K562 (cell line): ENCODE results near the gene PET100. TPM values are rescaled to one million over a fixed set of nuclear protein-coding genes. Genes with fewer than 3 reads are reported as not detected.

Source experiments
- E2F5 ChIP-seq: sonication (generic); formaldehyde crosslinking; IDR thresholded peaks from 2 replicates; pipeline ENCODE4 v1.8.0; 2022; ENCODE audit warnings: mild to moderate bottlenecking, missing genetic modification reagents
- HIVEP1 ChIP-seq: fragments of 250-450 bp; sonication (Bioruptor Pico); IDR thresholded peaks from 2 replicates; pipeline ENCODE4 v1.4.0; 2020; ENCODE audit warnings: mild to moderate bottlenecking
- IRF9 ChIP-seq: fragments of 450-650 bp; IDR thresholded peaks from 2 replicates; pipeline ENCODE4 v1.6.1; 2016; ENCODE audit warnings: missing biosample characterization, missing genetic modification characterization
- KLF6 ChIP-seq: fragments of 250-450 bp; sonication (Bioruptor Pico); IDR thresholded peaks from 2 replicates; pipeline ENCODE4 v1.4.0; 2020; ENCODE audit warnings: mild to moderate bottlenecking, moderate library complexity, borderline replicate concordance
- NFATC3 ChIP-seq: fragments of 450-650 bp; IDR thresholded peaks from 2 replicates; pipeline ENCODE4 v1.6.1; 2017; ENCODE audit warnings: mild to moderate bottlenecking
- SETDB1 ChIP-seq: IDR thresholded peaks from one replicate; pipeline ENCODE4 v1.6.1; 2012; ENCODE audit warnings: low read length, control low read depth, inconsistent platforms
- TSC22D4 ChIP-seq: fragments of 450-650 bp; IDR thresholded peaks from 2 replicates; pipeline ENCODE4 v1.6.1; 2016; ENCODE audit warnings: missing genetic modification characterization, missing biosample characterization, control low read depth
- XRCC5 ChIP-seq: fragments of 200-400 bp; formaldehyde crosslinking; IDR thresholded peaks from 2 replicates; pipeline ENCODE4 v1.6.1; 2017; ENCODE audit warnings: low read depth, mild to moderate bottlenecking, low read length
- ZBTB2 ChIP-seq: fragments of 450-650 bp; IDR thresholded peaks from 2 replicates; pipeline ENCODE4 v1.6.1; 2016; ENCODE audit warnings: antibody characterized with exemption
- ZKSCAN1 ChIP-seq: fragments of 150-350 bp; IDR thresholded peaks from 2 replicates; pipeline ENCODE4 v1.6.1; 2016; ENCODE audit warnings: low read depth, low read length
- ZNF431 ChIP-seq: sonication (generic); formaldehyde crosslinking; IDR thresholded peaks from 2 replicates; pipeline ENCODE4 v1.8.0; 2022; ENCODE audit warnings: mild to moderate bottlenecking, missing genetic modification reagents
- ZNF518B ChIP-seq: fragments of 250-450 bp; sonication (Bioruptor Pico); IDR thresholded peaks from 2 replicates; pipeline ENCODE4 v1.5.0; 2021; ENCODE audit warnings: mild to moderate bottlenecking, moderate library complexity
- ZNF644 ChIP-seq: fragments of 200-800 bp; sonication (Bioruptor generic); IDR thresholded peaks from 2 replicates; pipeline ENCODE4 v1.6.1; 2016; ENCODE audit warnings: low read depth, missing genetic modification characterization, missing compliant biosample characterization
- ZNF707 ChIP-seq: fragments of 250-450 bp; sonication (Bioruptor Pico); conservative IDR thresholded peaks from 2 replicates; pipeline ENCODE4 v1.8.0; 2022; ENCODE audit warnings: inconsistent platforms, mild to moderate bottlenecking, moderate library complexity
- polyA plus RNA-seq, 8 experiments: library from polyadenylated mRNA; depleted of rRNA in 4 of 8; stranded (reverse) in 5 of 8; unstranded in 3 of 8; fragments of >200 nt; fragmentation: Nextera tagmentation in 2 of 8; fragmentation: Illumina TruSeq in 1 of 8; extraction: Ambion mirVana in 2 of 8; extraction: Trizol in 1 of 8; gene quantifications; 2 replicates each; pipeline versions ENCODE4 v1.2.1 to v1.2.3, GENCODE V29; 2011 to 2014; ENCODE audit warnings: inconsistent platforms in 1 of 8, missing spikeins in 1 of 8
- total RNA-seq, 7 experiments: library from RNA; depleted of rRNA in 6 of 7; stranded (reverse); fragments of >200 nt in 6 of 7; fragmentation: Illumina TruSeq in 2 of 7; extraction: Trizol in 2 of 7; gene quantifications; 2 replicates each; pipeline versions ENCODE4 v1.2.1 to v1.2.3, GENCODE V29; 2011 to 2021; ENCODE audit warnings: low replicate concordance in 1 of 7
- TF ChIP-seq, protein P1 (sequence below): fragments of 250-450 bp; sonication (Bioruptor Pico); IDR thresholded peaks from 2 replicates; pipeline ENCODE4 v1.4.0; 2020; ENCODE audit warnings: mild to moderate bottlenecking

PET100 gene
- total and polyA plus RNA-seq, 9 of the 15 experiments (the other 6 are each of a cell fraction or from before 2014, with no cell fraction given), result 62.3 to 351 (median 98.3) TPM

GRCh38 chr19:7652061-7652641 is 22.6 kb downstream of the PET100 start (continued):
- TF ChIP-seq ZKSCAN1 (no peak), KLF6 (peak; percentile 1; the same call in 1 of the 2 replicates), HIVEP1 (CRISPR knock-in tag) (no peak), IRF9 (tag) (peak; percentile 35; the same call in 1 of the 2 replicates), NFATC3 (no peak), TSC22D4 (tag) (no peak), XRCC5 (peak; percentile 93), ZNF707 (no peak), ZBTB2 (no peak; the same call in 1 of the 2 replicates), ZNF518B (CRISPR knock-in tag) (no peak), SETDB1 (no peak), E2F5 (CRISPR knock-in tag) (no peak; the same call in 1 of the 2 replicates), ZNF644 (tag) (no peak), ZNF431 (CRISPR knock-in tag) (0 out of 2 replicates have a peak, but pooled peaks have one; percentile 18)
- TF ChIP-seq, protein P1, sequence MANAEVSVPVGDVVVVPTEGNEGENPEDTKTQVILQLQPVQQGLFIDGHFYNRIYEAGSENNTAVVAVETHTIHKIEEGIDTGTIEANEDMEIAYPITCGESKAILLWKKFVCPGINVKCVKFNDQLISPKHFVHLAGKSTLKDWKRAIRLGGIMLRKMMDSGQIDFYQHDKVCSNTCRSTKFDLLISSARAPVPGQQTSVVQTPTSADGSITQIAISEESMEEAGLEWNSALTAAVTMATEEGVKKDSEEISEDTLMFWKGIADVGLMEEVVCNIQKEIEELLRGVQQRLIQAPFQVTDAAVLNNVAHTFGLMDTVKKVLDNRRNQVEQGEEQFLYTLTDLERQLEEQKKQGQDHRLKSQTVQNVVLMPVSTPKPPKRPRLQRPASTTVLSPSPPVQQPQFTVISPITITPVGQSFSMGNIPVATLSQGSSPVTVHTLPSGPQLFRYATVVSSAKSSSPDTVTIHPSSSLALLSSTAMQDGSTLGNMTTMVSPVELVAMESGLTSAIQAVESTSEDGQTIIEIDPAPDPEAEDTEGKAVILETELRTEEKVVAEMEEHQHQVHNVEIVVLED (CRISPR knock-in tag), result no peak
